GM23338 (cell line): ENCODE data around the gene GAN. TPM values are rescaled to one million over a fixed set of nuclear protein-coding genes. Genes with fewer than 3 reads are reported as not detected.

Source experiments
- ATAC-seq: fragments of 200-7000 bp; cut with Tn5 transposase; 3 replicates; pipeline ENCODE4 v1.9.1; 2020
- DNase-seq: peaks from one replicate; pipeline ENCODE4 v3.0.0-alpha.2; 2015; ENCODE audit warnings: low spot score
- H2AFZ ChIP-seq: fragments of 200-600 bp; sonication (generic); 2 replicates; pipeline ENCODE4 v1.8.0; 2016; ENCODE audit warnings: antibody characterized with exemption, mild to moderate bottlenecking, moderate library complexity
- H3F3A ChIP-seq: fragments of 200-600 bp; sonication (generic); replicated peaks from 2 replicates; pipeline ENCODE4 v1.8.0; 2017; ENCODE audit warnings: antibody characterized with exemption, mixed run types, low read depth
- H3K27ac ChIP-seq: fragments of 200-600 bp; sonication (generic); 2 replicates; pipeline ENCODE4 v1.6.1; 2016; ENCODE audit warnings: low read depth
- H3K27me3 ChIP-seq: fragments of 200-600 bp; sonication (generic); 2 replicates; pipeline ENCODE4 v1.8.0; 2016; ENCODE audit warnings: mild to moderate bottlenecking, mixed run types, moderate library complexity; ENCODE audit not compliant: insufficient read depth
- H3K36me3 ChIP-seq: fragments of 200-600 bp; sonication (generic); 2 replicates; pipeline ENCODE4 v1.8.0; 2016; ENCODE audit warnings: mild to moderate bottlenecking; ENCODE audit not compliant: insufficient read depth
- H3K4me1 ChIP-seq: fragments of 200-600 bp; sonication (generic); 2 replicates; pipeline ENCODE4 v1.8.0; 2016; ENCODE audit warnings: mild to moderate bottlenecking, moderate library complexity; ENCODE audit not compliant: insufficient read depth
- H3K4me2 ChIP-seq: fragments of 200-600 bp; sonication (generic); 2 replicates; pipeline ENCODE4 v1.7.1; 2017; ENCODE audit warnings: mixed run types
- H3K4me3 ChIP-seq: fragments of 200-600 bp; sonication (generic); 2 replicates; pipeline ENCODE4 v1.6.1; 2016; ENCODE audit warnings: mixed run types
- H3K79me2 ChIP-seq: fragments of 200-600 bp; sonication (generic); replicated peaks from 2 replicates; pipeline ENCODE4 v1.8.0; 2017; ENCODE audit warnings: mild to moderate bottlenecking; ENCODE audit not compliant: insufficient read depth
- H3K9me2 ChIP-seq: fragments of 200-600 bp; sonication (generic); 2 replicates; pipeline ENCODE4 v1.8.0; 2017; ENCODE audit not compliant: insufficient read depth
- H4K20me1 ChIP-seq: fragments of 200-600 bp; sonication (generic); replicated peaks from 2 replicates; pipeline ENCODE4 v1.8.0; 2017; ENCODE audit warnings: mild to moderate bottlenecking; ENCODE audit not compliant: insufficient read depth
- H3K27ac Mint-ChIP-seq: 2 replicates; pipeline ENCODE4 v1.8.0; 2020; ENCODE audit warnings: inconsistent platforms, mild to moderate bottlenecking, moderate library complexity, mixed read lengths
- H3K27me3 Mint-ChIP-seq: 3 replicates; pipeline ENCODE4 v1.8.0; 2022; ENCODE audit warnings: low read depth, mild to moderate bottlenecking, moderate library complexity, mixed read lengths, inconsistent platforms; ENCODE audit not compliant: insufficient read depth, poor library complexity
- H3K36me3 Mint-ChIP-seq: 3 replicates; pipeline ENCODE4 v1.8.0; 2021; ENCODE audit warnings: low read depth, mild to moderate bottlenecking, inconsistent platforms, moderate library complexity, mixed read lengths
- H3K4me1 Mint-ChIP-seq: 3 replicates; pipeline ENCODE4 v1.8.0; 2020; ENCODE audit warnings: mild to moderate bottlenecking, inconsistent platforms, mixed read lengths
- H3K4me3 Mint-ChIP-seq: 3 replicates; pipeline ENCODE4 v1.8.0; 2021; ENCODE audit warnings: moderate library complexity, mild to moderate bottlenecking, inconsistent platforms, mixed read lengths
- H3K9me3 Mint-ChIP-seq: 3 replicates; pipeline ENCODE4 v1.8.0; 2020; ENCODE audit warnings: moderate library complexity, mild to moderate bottlenecking, inconsistent platforms, mixed read lengths
- EZH2 ChIP-seq: fragments of 200-600 bp; sonication (generic); IDR thresholded peaks from one replicate; pipeline ENCODE4 v1.8.0; 2017; ENCODE audit warnings: antibody characterized with exemption, mild to moderate bottlenecking, low read depth; ENCODE audit not compliant: unreplicated experiment
- EZH2phosphoT487 ChIP-seq: fragments of 200-600 bp; sonication (generic); IDR thresholded peaks from one replicate; pipeline ENCODE4 v1.8.1; 2018; ENCODE audit warnings: antibody characterized with exemption; ENCODE audit not compliant: unreplicated experiment
- JUNB ChIP-seq: IDR thresholded peaks from one replicate; pipeline ENCODE4 v1.6.1; 2016; ENCODE audit warnings: antibody characterized with exemption; ENCODE audit not compliant: unreplicated experiment
- NANOG ChIP-seq: IDR thresholded peaks from 2 replicates; pipeline ENCODE4 v1.6.1; 2016; ENCODE audit warnings: antibody characterized with exemption, borderline replicate concordance
- POLR2AphosphoS5 ChIP-seq: IDR thresholded peaks from 2 replicates; pipeline ENCODE4 v1.6.1; 2016; ENCODE audit warnings: antibody characterized with exemption, low read depth
- STAT1 ChIP-seq: IDR thresholded peaks from one replicate; pipeline ENCODE4 v1.6.1; 2016; ENCODE audit warnings: antibody characterized with exemption; ENCODE audit not compliant: unreplicated experiment
- ZNF114 ChIP-seq: fragments of 250-450 bp; sonication (Bioruptor Pico); IDR thresholded peaks from 2 replicates; pipeline ENCODE4 v1.5.0; 2020; ENCODE audit warnings: mild to moderate bottlenecking, moderate library complexity
- ZNF331 ChIP-seq: fragments of 250-450 bp; sonication (Bioruptor Pico); IDR thresholded peaks from 2 replicates; pipeline ENCODE4 v1.5.0; 2020; ENCODE audit warnings: low read depth, mild to moderate bottlenecking, moderate library complexity
- ZNF462 ChIP-seq: fragments of 250-450 bp; sonication (Bioruptor Pico); IDR thresholded peaks from 2 replicates; pipeline ENCODE4 v1.5.0; 2020; ENCODE audit warnings: mild to moderate bottlenecking, moderate library complexity
- polyA plus RNA-seq: library from polyadenylated mRNA; unstranded; fragments of >200 nt; fragmentation: Nextera tagmentation; extraction: Ambion mirVana; gene quantifications from 2 replicates; pipeline ENCODE4 v1.2.1, GENCODE V29; 2016
- total RNA-seq: library from RNA; depleted of rRNA; stranded (reverse); fragments of >200 nt; shearing (Covaris generic); gene quantifications from 2 replicates; pipeline ENCODE4 v1.2.3, GENCODE V29; 2014

GAN gene
- total and polyA plus RNA-seq, 2 experiments from 2014 or later = 8.1 to 28.5 TPM

GRCh38 chr16:81390840-81391239 lies 76.1 kb downstream of the GAN start (continued):
- no peak for TF ChIP-seq ZNF462 (CRISPR knock-in tag)
- no peak for TF ChIP-seq ZNF331 (CRISPR knock-in tag)
- no peak for TF ChIP-seq JUNB
- TF ChIP-seq NANOG = no peak
- TF ChIP-seq EZH2phosphoT487 = no peak

- H3K27ac ChIP-seq = no peak overlapping the region
- no peak overlapping the region for H2AFZ ChIP-seq
- peaks cover 11% of the 10 kb centered on the region for H3K36me3 Mint-ChIP-seq
- no peak overlapping the region for H3K4me2 ChIP-seq
- peaks cover 6% of the 10 kb centered on the region for H3K27me3 Mint-ChIP-seq
- 0 out of 2 replicates have a peak, but pooled peaks cover 8% of the 10 kb centered on the region for H4K20me1 ChIP-seq
- H3F3A ChIP-seq = no peaks in the 10 kb centered on the region
- H3K27ac Mint-ChIP-seq = no peak overlapping the region
- H3K4me1 Mint-ChIP-seq = no peaks in the 10 kb centered on the region
- no peaks in the 10 kb centered on the region for H3K79me2 ChIP-seq
- DNase-seq (no peak), ATAC-seq (no peak)
- H3K4me3 Mint-ChIP-seq = no peak overlapping the region
- no peaks in the 10 kb centered on the region for H3K27me3 ChIP-seq
- H3K4me1 ChIP-seq = no peaks in the 10 kb centered on the region
- no peaks in the 10 kb centered on the region for H3K9me2 ChIP-seq
- no peak overlapping the region for H3K4me3 ChIP-seq
- no peaks in the 10 kb centered on the region for H3K9me3 Mint-ChIP-seq
- H3K36me3 ChIP-seq = 0 out of 2 replicates have a peak, but pooled peaks cover 4% of the 10 kb centered on the region
- TF ChIP-seq POLR2AphosphoS5 (no peak), STAT1 (no peak), ZNF114 (CRISPR knock-in tag) (no peak), ZNF331 (CRISPR knock-in tag) (no peak), EZH2 (no peak), JUNB (no peak)
These were observed 77.2 kb downstream of the GAN start for GRCh38 chr16:81392011-81392410.
